HEK293T (cell line): ENCODE results near the gene PLK5.
"Not testable (repeated sequence)": the region's sequence is repeated elsewhere in the genome, so short reads cannot be mapped to it uniquely, and the experiment has no call there.

Experiments
- CTCF ChIA-PET: fragments of 350-600 bp; formaldehyde crosslinking; extraction: SDS; loops from one replicate; lab custom pipeline; 2021; ENCODE audit warnings: antibody characterized with exemption, inconsistent platforms; lab: Yijun Ruan, JAX
- POLR2A ChIA-PET: fragments of 350-600 bp; formaldehyde crosslinking; extraction: SDS; loops from one replicate; lab custom pipeline; 2020; ENCODE audit warnings: antibody characterized with exemption, inconsistent platforms; lab: Yijun Ruan, JAX
- DNase-seq: peaks from one replicate; pipeline ENCODE4 v3.0.0; 2012; ENCODE audit warnings: mixed read lengths; ENCODE audit errors: extremely low spot score
- ARNT ChIP-seq: fragments of 450-650 bp; IDR thresholded peaks from 2 replicates; pipeline ENCODE4 v1.6.1; 2017; ENCODE audit warnings: mild to moderate bottlenecking
- BHLHE40 ChIP-seq: fragments of 450-650 bp; IDR thresholded peaks from 2 replicates; pipeline ENCODE4 v1.6.1; 2016; ENCODE audit warnings: mild to moderate bottlenecking, moderate library complexity, borderline replicate concordance
- CTBP1 ChIP-seq: fragments of 450-650 bp; IDR thresholded peaks from 2 replicates; pipeline ENCODE4 v1.6.1; 2016; ENCODE audit warnings: borderline replicate concordance
- ELF4 ChIP-seq: fragments of 450-650 bp; IDR thresholded peaks from 2 replicates; pipeline ENCODE4 v1.6.1; 2017; ENCODE audit warnings: antibody characterized with exemption
- FOXA1 ChIP-seq: fragments of 450-650 bp; IDR thresholded peaks from 2 replicates; pipeline ENCODE4 v1.6.1; 2016; ENCODE audit warnings: mild to moderate bottlenecking
- FOXK2 ChIP-seq: fragments of 450-650 bp; IDR thresholded peaks from 2 replicates; pipeline ENCODE4 v1.6.1; 2016; ENCODE audit warnings: mild to moderate bottlenecking
- FOXM1 ChIP-seq: fragments of 450-650 bp; IDR thresholded peaks from 2 replicates; pipeline ENCODE4 v1.6.1; 2017; ENCODE audit warnings: mild to moderate bottlenecking, borderline replicate concordance
- HDGF ChIP-seq: fragments of 450-650 bp; IDR thresholded peaks from 2 replicates; pipeline ENCODE4 v1.6.1; 2017; ENCODE audit warnings: antibody characterized with exemption, borderline replicate concordance
- L3MBTL2 ChIP-seq: fragments of 450-650 bp; conservative IDR thresholded peaks from 2 replicates; pipeline ENCODE4 v1.6.1; 2016; ENCODE audit warnings: mild to moderate bottlenecking
- LEF1 ChIP-seq: fragments of 450-650 bp; IDR thresholded peaks from 2 replicates; pipeline ENCODE4 v1.6.1; 2017; ENCODE audit warnings: mild to moderate bottlenecking, borderline replicate concordance
- NFRKB ChIP-seq: fragments of 450-650 bp; IDR thresholded peaks from 2 replicates; pipeline ENCODE4 v1.6.1; 2016; ENCODE audit warnings: mild to moderate bottlenecking, moderate library complexity
- PKNOX1 ChIP-seq: fragments of 450-650 bp; IDR thresholded peaks from 2 replicates; pipeline ENCODE4 v1.6.1; 2016
- SP1 ChIP-seq: fragments of 450-650 bp; IDR thresholded peaks from 2 replicates; pipeline ENCODE4 v1.6.1; 2017
- SUZ12 ChIP-seq: fragments of 450-650 bp; IDR thresholded peaks from 2 replicates; pipeline ENCODE4 v1.6.1; 2016; ENCODE audit warnings: mild to moderate bottlenecking
- TARDBP ChIP-seq: fragments of 450-650 bp; IDR thresholded peaks from 2 replicates; pipeline ENCODE4 v1.6.1; 2016
- ZNF384 ChIP-seq: fragments of 450-650 bp; IDR thresholded peaks from 2 replicates; pipeline ENCODE4 v1.6.1; 2016

Gene PLK5

GRCh38 chr19:1531587-1531986 is 7.7 kb downstream of the PLK5 start:
- POLR2A ChIA-PET = no interaction called here
- TF ChIP-seq FOXA1 (no peak), SUZ12 (no peak), ZNF384 (no peak), FOXK2 (no peak), ELF4 (no peak), CTBP1 (no peak), LEF1 (no peak), BHLHE40 (no peak), PKNOX1 (no peak), ARNT (no peak), TARDBP (no peak), NFRKB (no peak), FOXM1 (no peak), SP1 (no peak), HDGF (no peak), L3MBTL2 (no peak)
- CTCF ChIA-PET = no interaction called here
- DNase-seq = no peak

GRCh38 chr19:1532003-1532402 is 8.1 kb downstream of the PLK5 start:
- ChIA-PET POLR2A (no interaction called here), CTCF (no interaction called here)
- TF ChIP-seq CTBP1 (no peak), ARNT (no peak), PKNOX1 (no peak), FOXA1 (no peak), NFRKB (no peak), ZNF384 (no peak), BHLHE40 (no peak)
- DNase-seq = no peak

- ChIA-PET POLR2A (no interaction called here), CTCF (no interaction called here)
- TF ChIP-seq LEF1 (no peak), ELF4 (no peak), SUZ12 (no peak), FOXA1 (no peak), CTBP1 (no peak), TARDBP (no peak), L3MBTL2 (no peak), NFRKB (no peak), SP1 (no peak), FOXK2 (no peak), ARNT (no peak), ZNF384 (no peak), PKNOX1 (no peak)
- DNase-seq = no peak
These were observed 9.8 kb downstream of the PLK5 start for GRCh38 chr19:1533510-1534150.

- CTCF ChIA-PET = no interaction called here
- TF ChIP-seq ELF4 (no peak), ZNF384 (no peak), SUZ12 (no peak), NFRKB (no peak), FOXK2 (no peak), HDGF (no peak), TARDBP (no peak), BHLHE40 (no peak), CTBP1 (no peak), LEF1 (no peak), ARNT (no peak), SP1 (no peak), FOXM1 (no peak)
- POLR2A ChIA-PET = no interaction called here
- DNase-seq = no peak
These were observed 11.1 kb downstream of the PLK5 start for GRCh38 chr19:1534972-1535371.

GRCh38 chr19:1535699-1536098 is 11.8 kb downstream of the PLK5 start:
- DNase-seq, POLR2A ChIA-PET, CTCF ChIA-PET: not testable (repeated sequence)

GRCh38 chr19:1538978-1539377 is 15.1 kb downstream of the PLK5 start:
- ChIA-PET CTCF (no interaction called here), POLR2A (no interaction called here)
- no peak for DNase-seq
- TF ChIP-seq LEF1 (no peak), ZNF384 (no peak), L3MBTL2 (no peak)

- DNase-seq, POLR2A ChIA-PET, CTCF ChIA-PET: not testable (repeated sequence)
These were observed 15.9 kb downstream of the PLK5 start for GRCh38 chr19:1539749-1540148.
